GM18870 (cell line): ENCODE results near the gene IGHMBP2.
"Not testable (repeated sequence)": the region's sequence is repeated elsewhere in the genome, so short reads cannot be mapped to it uniquely, and the experiment has no call there.

Experiments used
- ATAC-seq: cut with Tn5 transposase; IDR thresholded peaks from one replicate; pipeline ENCODE4 v1.9.1; 2021; ENCODE audit warnings: moderate library complexity; ENCODE audit not compliant: unreplicated experiment

The IGHMBP2 gene

GRCh38 chr11:68903288-68904247 is at the start of gene IGHMBP2, which contains the start of gene MRPL21:
Gene IGHMBP2, plus strand, starts transcription at chr11:68903891. Its CDS starts 62 bp downstream, at chr11:68903953.
Gene MRPL21, minus strand, starts transcription at chr11:68903832. Its CDS starts 22 bp downstream, at chr11:68903810.
- peak; percentile 75 for ATAC-seq

DNA sequence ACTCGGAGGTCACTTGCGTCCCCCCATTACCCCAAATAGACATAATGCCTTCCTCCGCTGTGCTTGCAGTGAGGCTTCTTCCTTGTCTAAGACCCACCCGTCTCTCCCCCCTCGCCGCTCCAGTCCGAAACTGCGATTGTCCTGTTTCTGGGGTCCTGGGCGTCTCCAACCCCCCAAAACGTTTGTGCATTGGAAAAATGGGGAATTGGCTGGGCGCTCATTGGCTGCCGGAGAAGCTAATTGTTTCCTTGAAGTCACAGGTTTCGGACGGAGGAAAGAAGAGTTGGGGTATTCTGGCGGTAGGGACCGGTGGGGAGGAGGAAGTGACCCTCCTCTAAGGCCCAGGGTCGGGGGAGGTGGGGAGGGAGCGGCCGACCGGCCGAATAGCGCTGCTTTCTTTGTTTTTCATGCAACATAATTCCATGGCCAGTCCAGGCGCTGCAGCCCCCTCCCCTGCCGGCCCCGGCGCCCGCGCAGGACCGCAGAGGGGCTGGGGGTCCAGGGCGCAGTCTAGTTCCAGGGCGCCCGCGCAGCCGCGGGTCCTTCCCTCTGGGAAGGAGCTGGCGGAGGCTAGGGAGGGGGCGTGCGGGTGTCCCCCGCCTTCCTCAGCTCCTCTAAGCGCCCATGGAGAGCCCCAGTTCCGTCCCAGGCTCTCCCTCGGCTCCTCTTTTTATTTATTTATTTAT is 49.3 kb upstream of the IGHMBP2 start:
- no peak for ATAC-seq

GRCh38 chr11:68855205-68855981 is 48.3 kb upstream of the IGHMBP2 start:
- ATAC-seq: no peak

DNA sequence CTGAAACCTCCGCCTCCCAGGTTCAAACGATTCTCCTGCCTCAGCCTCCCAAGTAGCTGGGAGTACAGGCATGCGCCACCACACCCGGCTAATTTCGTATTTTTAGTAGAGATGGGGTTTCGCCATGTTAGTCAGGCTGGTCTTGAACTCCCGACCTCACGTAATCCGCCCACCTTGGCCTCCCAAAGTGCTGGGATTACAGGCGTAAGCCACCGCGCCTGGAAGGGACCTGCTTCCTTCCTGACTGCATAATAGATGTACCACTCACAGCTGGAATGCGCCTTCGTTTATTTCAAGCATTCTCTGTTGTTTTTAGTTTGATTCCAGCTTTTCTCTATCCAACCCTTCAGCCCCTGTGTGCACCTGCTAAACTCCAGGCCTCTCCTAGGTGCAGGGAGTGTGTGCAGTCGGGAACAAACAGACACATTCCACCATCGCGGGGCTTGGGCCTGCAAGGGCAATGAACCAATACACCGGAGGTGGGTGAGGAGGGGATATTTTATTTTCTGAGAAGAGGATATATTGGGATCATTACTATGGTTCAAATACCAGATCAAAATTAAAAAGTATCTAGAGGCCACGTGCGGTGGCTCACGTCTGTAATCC is 47.2 kb upstream of the IGHMBP2 start:
- ATAC-seq: not testable (repeated sequence)

DNA sequence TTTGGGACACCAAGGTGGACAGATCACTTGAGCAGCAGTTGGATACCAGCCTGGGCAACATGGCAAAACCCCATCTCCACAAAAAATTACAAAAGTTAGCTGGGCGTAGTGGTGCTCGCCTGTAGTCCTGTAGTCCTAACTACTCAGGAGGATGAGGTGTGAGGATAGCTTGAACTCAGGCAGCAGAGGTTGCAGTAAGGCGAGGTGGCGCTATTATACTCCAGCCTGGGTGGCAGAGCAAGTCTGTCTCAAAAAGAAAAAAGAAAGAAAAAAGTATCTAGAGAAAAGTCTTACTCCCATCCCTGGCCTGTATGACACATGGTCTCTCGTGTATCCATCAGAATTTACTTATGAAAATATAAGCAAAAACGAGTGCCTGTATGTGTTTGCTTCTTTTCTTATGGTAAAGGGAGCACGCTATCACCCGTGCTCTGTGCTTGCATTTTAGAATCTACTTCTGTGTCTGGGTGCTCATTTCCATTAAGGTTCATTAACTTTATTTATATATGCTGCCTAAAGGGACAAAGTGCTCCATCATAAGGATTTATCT is 46.6 kb upstream of the IGHMBP2 start:
- no peak for ATAC-seq

- no peak for ATAC-seq
Measured at GRCh38 chr11:68859123-68859522, 44.6 kb upstream of the IGHMBP2 start.

DNA sequence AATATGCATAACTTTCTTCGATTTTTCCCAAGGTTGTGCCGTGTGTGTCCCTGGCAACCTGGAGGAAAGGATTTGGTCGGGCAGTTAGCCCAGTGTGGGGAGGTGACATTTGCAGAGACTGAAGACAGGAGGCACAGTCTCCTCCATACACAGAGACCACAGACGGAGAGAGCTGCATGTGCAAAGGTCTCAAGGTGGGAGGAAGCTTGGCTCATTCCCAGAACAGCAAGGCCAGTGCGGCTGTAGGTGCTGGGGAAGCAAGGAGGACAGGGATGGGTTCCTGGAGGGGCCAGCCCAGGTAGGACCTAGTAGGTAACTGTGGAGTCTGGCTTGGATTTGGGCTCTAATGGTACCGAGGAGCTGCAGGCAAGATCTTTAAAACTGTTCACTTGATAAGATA is 41.3 kb upstream of the IGHMBP2 start:
- ATAC-seq: no peak

DNA sequence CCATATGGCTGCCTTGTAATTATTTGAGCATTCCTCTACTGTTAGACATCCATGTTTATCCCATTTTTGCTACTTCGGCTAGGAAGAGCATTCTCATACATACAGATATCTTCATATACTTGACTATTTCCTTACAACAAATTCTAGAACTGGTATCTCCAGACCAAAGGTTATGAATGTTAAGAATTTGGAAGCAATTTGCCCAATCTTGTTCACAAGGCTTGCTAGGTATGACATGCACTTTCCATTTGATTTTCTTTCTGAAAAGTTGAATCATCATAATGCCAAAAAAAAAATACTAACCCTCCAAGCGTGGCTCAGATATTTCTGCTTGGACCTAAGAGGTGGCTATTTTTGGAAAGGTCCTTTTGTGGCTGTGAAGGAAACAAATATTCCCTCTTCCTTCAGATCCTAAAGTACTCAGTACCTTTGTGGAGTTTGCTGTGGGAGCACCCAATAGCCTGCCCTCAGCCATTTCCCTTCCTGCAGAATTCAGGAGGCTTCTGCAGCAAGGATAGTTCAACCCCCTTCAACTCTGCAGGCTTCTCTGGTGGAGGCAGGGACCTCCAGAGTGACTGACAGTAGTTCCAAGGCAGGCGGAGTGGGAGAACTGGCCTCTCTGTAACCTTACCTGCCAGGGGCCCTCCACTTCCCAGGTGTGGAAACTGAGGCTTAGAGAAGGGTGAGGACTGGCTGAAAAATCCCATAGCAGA is 40.0 kb upstream of the IGHMBP2 start:
- no peak for ATAC-seq

- no peak for ATAC-seq
Measured at GRCh38 chr11:68865241-68865640, 38.5 kb upstream of the IGHMBP2 start.

DNA sequence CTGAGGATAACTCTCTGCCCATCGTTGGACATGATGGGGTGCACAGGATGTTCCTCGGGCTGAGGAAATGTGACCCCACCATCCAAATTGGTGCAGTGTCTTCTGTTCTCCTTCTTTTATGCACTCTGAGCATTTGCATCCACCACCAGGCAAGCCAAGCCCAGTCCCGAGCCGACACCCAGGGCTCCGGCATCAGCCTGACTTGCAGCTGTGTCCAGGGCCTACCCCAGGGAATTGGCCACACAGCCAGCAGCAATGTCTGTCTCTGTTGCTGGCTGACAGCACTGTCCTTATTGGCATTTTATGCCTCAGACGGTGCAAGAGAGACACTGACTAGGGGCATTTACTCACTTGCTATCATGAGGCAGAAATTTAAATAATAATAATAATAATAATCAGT is 36.6 kb upstream of the IGHMBP2 start:
- no peak for ATAC-seq

DNA sequence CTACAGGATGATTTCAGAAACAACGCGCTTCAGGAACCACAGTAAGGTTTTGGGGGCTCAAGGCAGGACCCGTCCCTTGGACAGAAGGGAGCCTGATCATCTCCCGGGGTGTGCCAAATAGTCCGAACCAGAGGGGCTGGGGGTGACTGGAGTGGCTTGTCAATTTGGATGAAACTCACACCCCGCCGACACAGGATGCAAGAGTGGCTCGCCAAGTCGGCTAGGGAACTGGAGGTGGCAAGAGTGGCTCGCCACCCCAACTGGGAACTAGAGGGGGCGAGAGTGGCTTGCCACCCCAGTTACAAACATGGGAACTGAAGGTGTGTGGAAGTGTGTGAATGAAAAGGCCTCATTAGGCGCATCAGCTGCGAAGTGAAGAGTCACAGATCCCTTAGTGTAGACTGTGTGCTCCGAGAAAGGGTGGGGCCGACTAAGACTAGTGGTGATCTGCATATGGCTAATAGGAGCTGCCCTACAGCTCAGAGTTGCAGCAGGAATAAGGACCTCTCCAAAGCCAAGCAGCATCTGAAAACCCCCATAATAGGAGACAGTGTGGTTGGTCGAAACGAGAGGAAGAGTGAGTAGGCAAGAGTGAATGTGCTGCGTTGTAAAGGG is 35.4 kb upstream of the IGHMBP2 start:
- no peak for ATAC-seq

GRCh38 chr11:68870470-68870869 is 33.2 kb upstream of the IGHMBP2 start:
- no peak for ATAC-seq

- no peak for ATAC-seq
Measured at GRCh38 chr11:68872216-68873003, 31.3 kb upstream of the IGHMBP2 start.

DNA sequence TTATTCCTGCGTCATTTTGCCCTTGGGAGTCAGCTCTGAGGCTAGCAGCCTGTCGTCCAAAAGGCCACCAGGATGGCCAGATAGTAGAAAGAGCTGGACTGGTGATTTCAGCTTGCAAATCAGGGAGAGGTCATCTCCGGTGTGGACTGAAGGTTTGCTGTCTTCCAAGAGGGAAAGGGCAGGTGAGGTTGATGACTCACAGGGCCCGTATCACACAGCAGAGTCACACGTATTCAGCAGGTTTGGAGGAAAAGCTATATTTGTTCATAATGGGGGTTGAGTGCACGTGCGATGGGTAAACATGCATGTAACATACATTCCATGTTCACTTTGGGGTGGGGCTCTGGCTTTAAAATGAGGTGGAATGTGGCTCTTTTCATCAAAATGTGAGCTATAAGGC is 25.7 kb upstream of the IGHMBP2 start:
- no peak for ATAC-seq

GRCh38 chr11:68880851-68881250 is 22.8 kb upstream of the IGHMBP2 start:
- no peak for ATAC-seq

- no peak for ATAC-seq
Measured at GRCh38 chr11:68881320-68881719, 22.4 kb upstream of the IGHMBP2 start.

DNA sequence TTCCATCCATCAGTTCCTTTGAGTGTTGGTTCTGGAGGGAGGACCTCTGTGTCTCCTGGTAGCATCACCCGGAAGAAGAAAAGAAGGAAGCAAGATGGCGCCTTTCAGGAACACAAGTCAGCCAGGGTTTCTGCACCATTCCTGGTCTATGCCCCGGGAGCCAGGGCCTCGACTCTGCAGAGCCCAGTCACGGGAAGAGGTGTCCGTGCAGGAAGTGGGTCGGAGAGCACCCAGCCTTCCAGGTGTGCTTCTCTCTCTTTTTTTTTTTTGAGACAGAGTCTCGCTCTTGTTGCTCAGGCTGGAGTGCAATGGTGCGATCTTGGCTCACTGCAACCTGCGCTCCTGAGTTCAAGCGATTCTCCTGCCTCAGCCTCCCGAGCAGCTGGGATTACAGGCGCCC is 21.3 kb upstream of the IGHMBP2 start:
- no peak for ATAC-seq

- ATAC-seq: not testable (repeated sequence)
Measured at GRCh38 chr11:68884827-68885226, 18.9 kb upstream of the IGHMBP2 start.
